GM19035 (cell line): Measurements from ENCODE around the gene SGMS1.

ENCODE experiments used
- ATAC-seq: cut with Tn5 transposase; IDR thresholded peaks from one replicate; pipeline ENCODE4 v1.9.1; 2021; ENCODE audit not compliant: unreplicated experiment

Gene SGMS1

DNA sequence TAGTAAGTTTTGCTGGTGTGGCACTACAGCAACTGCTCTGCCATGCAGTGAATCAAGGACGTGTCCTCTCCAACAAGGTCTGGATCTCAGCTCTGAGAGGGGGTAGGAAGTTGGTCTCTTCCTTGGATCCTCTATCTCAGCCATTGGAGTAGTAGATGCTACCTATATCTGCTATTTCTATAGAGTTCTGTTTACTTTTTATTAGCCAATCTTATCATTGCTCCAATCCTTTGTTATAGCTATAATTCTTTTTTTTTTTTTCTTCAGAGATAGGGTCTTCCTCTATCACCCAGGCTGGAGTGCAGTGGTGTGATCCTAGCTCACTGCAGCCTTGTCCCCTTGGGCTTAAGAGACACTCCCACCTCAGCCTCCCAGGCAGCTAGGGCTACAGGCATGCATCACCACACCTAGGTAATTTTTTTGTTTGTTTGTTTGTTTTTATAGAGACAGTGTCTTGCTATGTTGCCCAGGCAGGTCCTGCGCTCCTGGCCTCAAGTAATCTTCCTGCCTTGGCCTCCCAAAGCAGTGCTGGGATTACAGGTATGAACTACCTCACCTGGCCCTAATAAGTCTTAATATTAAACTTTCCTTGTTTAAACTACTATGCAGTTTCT is 217.2 kb downstream of the SGMS1 start:
- no peak for ATAC-seq

DNA sequence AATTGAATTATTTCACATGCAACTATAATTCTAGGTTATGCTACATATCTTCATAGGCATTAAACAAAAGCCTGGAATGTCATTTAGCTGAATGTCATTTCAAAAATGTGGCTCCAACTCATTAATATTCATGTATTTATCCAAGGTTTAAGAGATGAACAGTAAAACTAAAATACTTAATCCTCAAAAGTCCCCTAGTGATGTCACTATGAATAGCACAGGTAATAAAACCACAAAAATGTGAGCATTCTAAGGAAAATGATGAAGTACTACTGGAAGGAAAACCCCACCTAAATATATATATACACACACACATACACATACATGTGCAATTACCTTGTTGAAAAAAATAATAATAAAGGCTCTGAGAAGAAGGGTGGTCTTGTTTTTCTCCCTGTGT is 218.0 kb downstream of the SGMS1 start:
- no peak for ATAC-seq

DNA sequence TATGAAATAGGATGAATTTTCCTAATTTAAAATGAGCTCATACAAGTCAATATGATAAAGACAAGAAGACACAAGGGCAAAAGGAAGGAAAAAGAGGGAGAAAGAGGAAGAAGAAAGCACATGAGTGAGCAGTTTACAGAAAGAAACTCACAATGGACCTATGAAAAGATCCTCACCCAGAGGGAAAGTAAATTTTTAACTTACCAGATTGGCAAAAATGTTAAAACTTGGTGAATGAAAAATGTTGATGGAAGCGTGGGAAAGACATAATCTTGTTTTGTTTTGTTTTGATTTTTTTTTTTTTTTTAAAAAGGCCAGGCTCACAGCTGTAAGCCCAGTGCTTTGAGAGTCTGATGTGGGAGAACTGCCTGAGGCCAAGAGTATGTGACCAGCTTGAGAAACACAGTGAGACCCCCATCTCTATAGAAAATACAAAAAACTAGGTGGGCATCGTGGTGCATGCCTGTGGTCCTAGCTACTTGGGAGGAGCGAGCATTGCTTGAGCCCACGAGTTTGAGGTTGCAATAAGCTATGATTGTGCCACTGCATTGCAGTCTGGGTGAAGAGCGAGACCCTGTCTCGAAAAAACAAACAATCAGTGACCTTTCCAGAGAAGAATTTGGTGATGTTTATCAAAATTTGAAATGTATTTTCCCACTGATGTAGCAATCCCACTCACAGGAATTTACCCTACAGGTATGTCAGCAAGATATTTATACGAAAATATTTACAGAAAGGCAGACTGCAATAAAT is 219.6 kb downstream of the SGMS1 start:
- ATAC-seq, result no peak

DNA sequence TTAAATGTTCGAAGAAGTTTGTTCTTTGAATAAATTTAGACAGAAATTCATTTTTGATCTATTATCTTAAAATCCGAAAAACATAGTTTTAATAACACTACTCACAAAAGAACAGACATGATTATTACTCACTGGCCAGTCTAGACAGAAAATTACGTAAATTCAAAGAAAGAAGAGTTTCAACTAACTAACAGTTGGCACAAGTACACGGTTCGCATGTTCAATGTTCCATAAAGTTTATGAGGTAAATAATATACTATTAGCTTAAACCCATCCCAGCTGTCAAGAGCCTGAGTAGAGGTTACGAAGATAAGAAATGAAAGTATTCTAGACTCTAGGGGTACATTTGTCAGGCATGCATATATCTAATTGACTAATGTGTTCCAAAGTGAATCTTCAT is 220.7 kb downstream of the SGMS1 start:
- ATAC-seq, result no peak

DNA sequence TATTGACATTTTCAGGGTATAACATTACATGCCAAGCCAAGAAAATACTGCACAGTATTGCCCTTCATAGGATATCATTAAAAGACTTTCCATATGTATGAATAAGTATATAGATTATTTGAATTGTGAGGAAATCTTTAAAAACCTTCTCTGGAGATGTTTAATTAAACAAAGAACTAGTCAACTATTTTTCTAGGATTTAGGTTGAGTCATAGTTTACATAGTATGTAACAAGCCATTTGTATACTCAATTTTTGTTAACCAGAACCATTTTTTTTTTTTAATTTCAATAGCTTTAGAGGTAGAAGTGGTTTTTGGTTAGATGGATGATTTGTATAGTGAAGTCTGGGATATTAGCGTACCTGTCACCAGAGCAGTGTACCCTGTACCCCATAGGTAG is 221.3 kb downstream of the SGMS1 start:
- no peak for ATAC-seq

DNA sequence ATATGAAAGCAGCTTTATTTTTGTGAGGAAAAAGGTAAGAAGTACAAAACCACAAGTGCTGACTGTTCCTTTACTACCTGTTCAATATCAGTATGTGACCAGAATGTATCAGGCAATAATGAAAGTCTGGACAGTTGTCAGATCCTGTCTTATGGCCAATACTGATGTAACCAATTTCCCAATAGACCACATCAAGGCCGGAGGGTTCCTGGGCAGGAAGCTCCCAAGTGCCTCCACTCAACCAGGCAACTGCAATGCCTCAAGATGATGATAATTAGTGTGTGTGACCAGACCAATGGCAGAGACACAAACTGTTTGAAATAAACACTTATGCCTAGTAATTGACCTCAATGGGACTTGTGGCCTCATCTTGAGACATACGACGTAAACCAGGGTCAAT is 223.1 kb downstream of the SGMS1 start:
- ATAC-seq, result no peak

DNA sequence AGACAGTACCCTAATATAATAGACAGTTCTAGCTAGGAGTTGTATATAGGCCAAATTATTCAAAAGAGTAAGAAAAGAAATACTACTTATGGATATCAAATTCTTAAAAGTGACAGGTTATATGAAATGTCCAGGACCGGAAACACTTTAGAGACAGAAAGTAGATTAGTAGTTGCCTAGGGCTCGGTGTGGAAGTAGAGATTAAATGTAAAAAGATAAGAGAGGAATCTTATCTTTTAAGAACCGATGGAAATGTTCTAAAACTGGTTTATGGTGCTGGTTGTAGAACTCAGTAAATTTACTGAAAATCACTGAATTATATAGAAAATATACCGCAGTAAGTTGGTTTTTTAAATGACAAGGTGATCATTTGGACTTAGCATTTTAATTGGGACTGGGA is 224.9 kb downstream of the SGMS1 start:
- ATAC-seq, result no peak

DNA sequence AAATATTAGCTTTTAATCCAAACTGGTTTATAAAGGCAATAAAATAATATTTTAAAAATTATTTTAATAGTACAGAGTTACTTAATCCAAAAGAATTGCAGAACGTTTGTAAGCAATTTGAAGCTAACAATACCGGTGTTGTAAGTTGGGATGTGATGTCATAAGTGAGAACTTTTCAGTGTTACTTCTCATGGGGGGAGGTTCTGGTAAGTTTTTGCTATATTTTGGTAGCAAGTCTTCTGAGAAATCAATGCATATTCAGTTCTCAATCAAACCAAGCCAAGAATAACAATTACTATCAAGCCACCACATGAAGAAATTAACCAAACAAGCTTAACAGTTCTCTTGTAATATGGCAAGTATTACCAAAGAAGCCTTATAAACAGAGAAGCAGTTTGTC is 225.4 kb downstream of the SGMS1 start:
- no peak for ATAC-seq

DNA sequence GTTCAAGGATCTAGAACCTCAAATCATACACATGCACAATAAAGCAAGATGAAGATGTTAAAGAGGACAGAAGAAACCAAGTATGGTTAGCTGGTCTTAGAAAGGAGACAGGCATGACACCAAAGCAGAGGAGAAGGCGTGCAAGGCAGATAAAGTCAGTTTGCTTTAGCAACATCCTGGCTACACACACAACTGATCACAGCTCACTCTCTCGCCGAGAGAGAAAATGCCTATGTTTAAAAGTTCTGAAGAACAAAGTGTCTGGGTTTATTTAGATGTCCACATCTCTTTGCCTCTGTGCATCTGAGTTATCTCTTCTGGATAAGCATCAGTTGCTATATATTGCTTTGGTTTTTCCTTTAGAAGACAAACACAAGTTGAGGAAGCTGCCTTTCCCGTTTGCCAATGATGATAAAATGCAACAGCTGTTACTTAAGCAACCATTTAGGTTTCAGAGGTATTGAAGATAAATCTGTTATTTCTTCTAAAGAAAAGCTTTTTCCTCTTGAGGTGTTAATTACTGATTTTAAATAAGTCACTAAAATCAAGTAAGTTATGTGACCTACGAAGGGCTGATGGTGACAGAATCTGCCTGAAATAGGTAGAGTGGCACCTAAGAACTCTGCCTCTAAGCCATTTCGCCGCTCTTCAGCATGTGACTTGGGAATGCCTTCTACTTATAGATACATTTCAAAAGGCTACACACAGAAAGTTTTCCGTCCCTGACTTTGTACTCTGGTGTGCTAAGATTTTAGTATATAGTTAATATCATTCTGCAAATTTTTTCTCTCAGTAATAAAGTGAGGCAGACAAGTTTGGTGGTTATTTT is 226.2 kb downstream of the SGMS1 start:
- peak; percentile 39 for ATAC-seq

DNA sequence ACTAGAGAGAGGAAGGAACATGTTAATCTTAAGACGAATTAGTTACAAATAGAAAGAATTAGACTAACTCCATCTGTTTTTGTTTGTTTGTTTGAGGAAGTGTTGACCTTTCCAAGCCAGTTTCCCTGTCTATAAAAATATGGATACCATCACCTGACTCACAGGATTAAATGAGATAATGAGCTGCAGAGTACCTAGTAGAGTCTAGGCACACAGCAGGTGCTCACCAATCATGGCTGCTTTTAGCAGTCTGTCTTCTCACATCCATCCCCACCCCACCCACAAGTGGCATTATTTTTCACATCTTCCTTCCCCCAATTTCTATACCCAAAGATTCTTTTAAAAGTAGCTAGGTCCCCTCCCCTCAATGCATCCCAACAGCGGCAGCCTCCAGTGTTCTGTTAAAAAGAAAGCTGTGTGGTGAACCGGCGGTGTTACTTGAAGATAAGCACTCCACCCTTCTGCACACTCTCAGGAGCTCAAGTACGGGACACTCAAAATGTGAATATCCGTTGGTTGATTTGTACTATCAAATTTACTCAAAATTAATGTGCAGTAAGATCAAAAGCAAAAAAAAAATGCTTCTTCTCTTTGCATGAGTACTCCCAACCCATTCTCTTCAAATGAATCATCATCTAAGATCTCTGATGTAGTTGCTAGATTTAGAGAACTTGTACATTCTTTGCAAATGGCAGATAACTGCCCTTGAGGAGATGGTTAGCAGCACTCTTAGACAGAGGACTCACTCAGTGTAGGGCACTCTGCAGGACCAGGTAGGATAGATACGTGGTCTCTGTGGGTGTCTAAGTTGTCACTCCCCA is 227.1 kb downstream of the SGMS1 start:
- ATAC-seq, result peak; percentile 77

DNA sequence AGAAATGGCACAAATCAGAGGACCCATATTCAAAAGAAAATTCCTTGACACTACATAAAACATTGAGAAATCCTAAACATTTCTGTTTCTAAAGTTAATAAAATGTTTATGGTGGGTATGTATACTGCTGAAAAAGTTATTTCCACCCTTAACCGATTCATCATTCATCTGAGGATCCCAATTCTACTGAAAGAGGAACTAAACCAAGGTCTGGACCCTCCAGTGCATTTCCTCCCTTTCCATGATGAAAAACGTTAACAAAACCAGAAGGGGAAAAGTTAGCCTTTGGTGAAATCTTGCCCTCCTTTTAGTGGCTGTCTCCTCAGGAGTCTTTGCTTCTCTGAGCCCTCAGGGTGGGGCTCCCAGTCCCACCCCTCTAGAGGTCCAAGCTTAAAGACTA is 227.9 kb downstream of the SGMS1 start:
- no peak for ATAC-seq

DNA sequence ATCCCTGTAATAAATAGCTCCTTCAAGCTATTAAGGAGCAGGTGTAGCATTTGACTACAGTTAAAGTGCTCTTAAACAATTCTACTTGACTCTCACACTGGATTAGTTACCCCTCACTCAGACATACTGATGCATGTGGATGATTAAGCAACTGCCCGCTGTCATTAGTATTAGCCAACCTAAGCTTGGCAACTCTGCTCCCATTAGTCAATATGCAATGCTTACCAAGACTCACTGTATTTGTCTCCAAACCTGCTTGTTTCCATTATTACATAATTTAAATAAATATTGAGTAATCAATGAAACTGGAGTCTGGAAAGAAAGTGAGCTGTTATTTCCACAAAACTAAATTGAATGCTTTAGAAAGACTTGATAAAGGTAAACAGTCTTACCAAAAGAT is 228.5 kb downstream of the SGMS1 start:
- ATAC-seq, result no peak

DNA sequence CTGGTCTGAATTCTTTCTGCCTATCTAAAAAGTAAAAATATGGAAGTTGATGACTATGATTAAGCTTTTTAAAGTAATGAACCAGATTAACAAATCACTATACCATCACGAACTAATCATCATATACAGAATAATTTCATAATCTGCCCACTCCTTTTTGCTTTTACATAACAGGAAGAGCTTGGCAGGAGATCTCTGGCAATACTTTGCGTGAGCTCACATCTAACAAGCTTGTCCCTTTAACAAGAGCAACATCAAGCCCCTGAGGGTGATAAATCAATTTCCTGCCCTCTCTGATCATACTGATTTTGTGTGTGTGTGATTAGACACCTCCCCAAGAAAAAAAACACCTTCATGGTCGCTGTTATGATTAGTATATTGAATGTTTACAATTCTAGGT is 228.9 kb downstream of the SGMS1 start:
- no peak for ATAC-seq

DNA sequence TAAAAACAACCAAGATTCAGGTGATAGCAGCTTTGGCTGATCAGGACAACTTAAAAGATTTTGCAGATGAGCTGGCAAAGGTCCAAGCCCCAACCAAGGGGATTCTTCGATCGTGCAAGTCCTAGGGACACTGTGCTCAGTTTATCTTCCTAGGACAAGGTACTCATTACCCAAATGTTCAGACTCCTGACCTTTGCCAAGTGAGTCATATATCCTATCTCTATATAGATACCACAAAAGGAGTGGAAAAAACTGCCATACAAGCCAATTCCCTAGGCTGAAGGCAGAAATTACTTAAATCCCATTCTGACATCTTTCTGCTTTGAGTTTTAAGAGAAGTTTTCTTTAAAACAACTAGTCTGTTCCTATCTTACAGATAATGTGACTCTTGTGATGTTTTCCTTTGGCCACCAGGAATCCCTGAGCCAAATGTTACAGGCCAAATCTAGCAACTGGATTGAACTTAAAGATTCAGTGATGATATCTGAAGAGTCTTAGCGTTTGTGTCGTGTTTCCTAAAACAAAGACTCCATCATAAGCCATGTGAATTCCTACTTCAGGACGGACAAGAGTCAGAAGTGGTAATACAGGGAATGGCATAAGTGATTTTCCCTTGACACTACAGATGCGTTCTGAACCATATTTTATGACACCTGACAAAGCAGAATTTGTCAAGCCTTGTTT is 229.8 kb downstream of the SGMS1 start:
- ATAC-seq, result no peak

DNA sequence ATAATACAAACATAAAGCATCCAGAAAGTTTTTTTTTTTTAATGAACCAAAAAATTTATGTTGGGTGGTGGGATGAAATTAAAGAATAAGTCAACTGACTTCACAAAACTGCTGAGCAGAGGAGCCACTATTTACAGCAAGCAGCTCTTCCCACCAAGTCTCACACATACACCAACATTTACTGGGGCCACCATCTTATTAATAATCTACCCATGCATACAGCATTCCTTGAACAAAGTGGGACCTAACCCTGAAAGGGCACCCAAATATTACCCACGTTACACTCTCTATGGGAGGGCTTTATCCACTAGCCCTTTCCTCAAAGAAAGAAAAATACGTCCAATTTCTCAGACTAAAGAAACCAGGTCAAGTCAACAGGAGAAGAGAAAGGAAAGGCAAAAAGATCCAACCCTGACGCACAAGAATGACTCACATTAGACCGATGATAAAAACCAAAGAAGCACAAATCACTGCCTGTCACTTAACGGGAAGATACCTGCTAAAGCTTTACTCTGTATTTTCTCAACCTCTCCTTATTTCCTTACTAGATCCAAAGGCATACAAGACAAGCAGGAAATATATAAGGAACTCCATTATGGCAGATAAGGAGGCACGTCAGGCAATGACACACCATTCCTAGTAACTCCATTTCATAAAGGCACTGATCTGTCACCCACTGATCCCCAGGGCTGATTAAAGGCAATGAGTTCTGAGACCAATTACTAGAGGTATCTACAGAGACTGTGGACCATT is 230.6 kb downstream of the SGMS1 start:
- ATAC-seq, result no peak

DNA sequence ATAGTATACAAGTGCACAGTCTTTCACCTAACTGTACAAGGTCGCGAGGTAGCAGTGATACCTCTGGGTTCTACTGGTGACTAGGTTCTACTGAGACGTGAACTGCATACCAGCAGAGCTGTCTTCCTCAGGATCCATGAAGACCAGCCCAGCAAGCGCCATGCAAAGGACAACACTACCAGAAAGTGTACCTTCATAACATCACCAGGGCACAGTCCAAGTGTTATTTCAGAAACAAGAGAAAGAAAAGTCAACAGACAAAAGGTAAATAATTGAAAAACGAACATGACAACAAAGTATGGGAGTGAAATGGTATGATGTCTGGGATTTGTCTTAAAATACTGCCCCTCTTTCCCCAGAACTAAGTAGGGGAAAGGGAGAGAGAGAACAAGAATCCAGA is 231.3 kb downstream of the SGMS1 start:
- no peak for ATAC-seq

DNA sequence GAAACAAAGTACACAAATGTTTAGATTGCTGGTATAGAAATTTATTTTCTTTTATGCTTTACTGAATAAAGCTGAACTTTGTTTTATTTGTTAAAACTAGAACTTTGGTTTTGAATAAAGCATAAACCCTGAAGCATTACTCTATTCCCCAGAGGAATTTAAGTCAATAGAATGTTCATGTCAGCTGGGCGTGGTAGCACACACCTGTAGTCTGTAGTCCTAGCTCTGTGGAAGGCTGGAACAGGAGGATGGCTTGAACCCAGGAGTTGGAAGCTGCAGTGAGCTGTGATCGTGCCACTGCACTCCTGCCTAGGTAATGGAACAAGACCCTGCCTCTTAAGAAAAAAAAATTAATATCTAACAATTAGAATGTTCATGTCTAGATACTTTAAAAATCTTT is 233.5 kb downstream of the SGMS1 start:
- ATAC-seq, result no peak

DNA sequence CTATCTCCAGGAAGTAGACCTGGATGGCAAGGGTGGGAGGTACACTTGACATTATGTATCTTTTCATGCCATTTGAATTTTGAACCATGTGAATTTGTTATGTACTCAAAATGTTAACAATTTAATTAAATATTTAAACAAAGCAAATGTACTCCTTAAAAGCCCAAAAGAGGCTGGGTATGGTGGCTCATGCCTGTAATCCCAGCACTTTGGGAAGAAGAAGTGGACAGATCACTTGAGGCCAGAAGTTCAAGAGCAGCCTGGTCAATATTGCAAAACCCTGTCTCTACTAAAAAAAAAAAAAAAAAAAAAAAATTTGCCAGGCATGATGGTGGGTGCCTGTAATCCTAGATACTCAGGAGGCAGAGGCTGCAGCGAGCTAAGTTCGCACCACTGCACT is 235.6 kb downstream of the SGMS1 start:
- no peak for ATAC-seq

DNA sequence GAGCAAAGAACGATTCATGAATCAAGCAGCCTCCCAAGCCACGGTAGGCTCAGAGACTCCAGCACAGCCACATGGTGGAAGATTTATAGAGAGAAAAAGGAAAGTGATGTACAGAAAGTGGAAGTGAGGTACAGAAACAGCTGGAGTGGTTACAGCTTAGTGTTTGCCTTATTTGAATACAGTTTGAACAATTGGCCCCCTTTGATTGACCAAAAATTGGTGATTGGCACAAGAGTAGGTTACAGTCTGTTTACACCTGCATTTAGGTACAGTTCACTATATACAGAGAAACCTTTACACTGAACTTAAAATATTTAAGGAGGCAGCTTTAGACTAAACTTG is 236.1 kb downstream of the SGMS1 start:
- ATAC-seq, result no peak
